ENCODE measurements around the gene KRTAP1-3.

GRCh38 chr17:41013606-41014005, 21.1 kb downstream of the KRTAP1-3 start:
- TF ChIP-seq CTCF (conservative IDR thresholded peaks at IDR 0.05), result no peak
- TF ChIP-seq EZH2 (IDR thresholded peaks at IDR 0.05; ENCODE audit: low read depth), result no peak

Data from PC-9 (cell line).